ENCODE results near the gene MACROH2A2. TPM values are rescaled to one million over a fixed set of nuclear protein-coding genes. Genes with fewer than 3 reads are reported as not detected.

Gene MACROH2A2
- total and polyA plus RNA-seq, 2 of the 4 experiments (the other 2 are of a cell fraction): 16.1 to 17.4 TPM

DNA sequence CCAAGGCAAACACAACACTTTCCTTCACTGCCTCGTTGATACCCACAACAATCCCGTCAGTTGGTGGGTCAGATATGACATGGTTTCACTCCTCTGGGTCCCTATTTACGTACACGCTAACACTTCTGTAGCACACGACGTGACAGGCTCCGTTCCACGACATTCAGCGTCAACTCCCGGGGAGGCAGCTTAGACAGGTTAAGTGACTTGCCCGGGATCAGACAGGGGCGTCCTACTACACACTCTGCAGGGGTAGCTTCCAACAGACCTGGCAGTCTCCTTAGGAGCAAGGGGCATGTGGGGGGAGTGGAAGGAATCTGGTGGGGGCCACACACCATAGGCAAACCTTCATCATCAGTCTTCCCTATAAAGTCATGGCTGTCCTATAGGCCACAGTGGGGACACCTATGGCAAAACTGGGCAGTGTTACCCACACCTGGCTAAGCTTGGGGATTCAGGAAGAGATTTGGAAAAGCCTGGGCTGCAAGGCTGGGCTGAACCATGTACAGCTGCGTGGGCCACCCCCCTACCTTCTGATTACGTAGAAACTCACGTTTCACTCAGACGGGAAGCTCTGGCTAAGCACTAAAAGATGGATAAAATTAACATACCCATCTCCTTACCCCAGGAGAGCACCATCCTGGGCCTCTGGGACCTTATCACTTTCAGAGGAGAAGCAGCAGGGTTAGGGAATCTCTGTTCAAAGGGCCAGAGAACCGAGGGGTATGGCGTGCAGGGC is 91.9 kb downstream of the MACROH2A2 start:
- no peak overlapping the region for H3K4me3 ChIP-seq (ENCODE audit: insufficient read depth, low read depth, low read length)
- DNase-seq: no peak
- no peak overlapping the region for H2BK120ac ChIP-seq (ENCODE audit: low read depth, low read length)
- no peak overlapping the region for H3K4ac ChIP-seq (ENCODE audit: low read depth, low read length)
- in situ Hi-C loops (cut with MboI; ENCODE audit: low sequenced_read_pairs): no loop called here
- no peak overlapping the region for H3K27ac ChIP-seq (ENCODE audit: insufficient read depth, low read length)
- H2AK9ac ChIP-seq (replicated peaks; ENCODE audit: low read depth, low read length, poor library complexity): no peak overlapping the region
- BruUV-seq (replicated peaks): no TSS peak
- H2AFZ ChIP-seq (replicated peaks; ENCODE audit: low read length, poor library complexity): no peak overlapping the region
- H3K36me3 ChIP-seq (ENCODE audit: control insufficient read depth, insufficient read depth, low read length): peaks cover 14% of the 10 kb centered on the region
- no peaks in the 10 kb centered on the region for H3K27me3 ChIP-seq (ENCODE audit: control insufficient read depth, insufficient read depth, low read length)
- H4K5ac ChIP-seq (ENCODE audit: low read depth, low read length): no peak overlapping the region
- peak overlapping the region in 1 of 2 experiments; percentile 6; a peak in 2 of 4 replicates for H4K8ac ChIP-seq (ENCODE audit: low read depth in 2 of 2, low read length in 2 of 2)
- ATAC-seq (ENCODE audit: low read depth): no peak
- H3K9ac ChIP-seq (ENCODE audit: low read depth, low read length): peak overlapping the region; percentile 40; the same call in 1 of the 2 replicates
- H3K18ac ChIP-seq (ENCODE audit: low read depth, low read length): no peak overlapping the region
- no peak overlapping the region; the same call in 1 of the 2 replicates for H3K14ac ChIP-seq (replicated peaks; ENCODE audit: low read depth, low read length)
- H3K4me2 ChIP-seq (ENCODE audit: low read depth, low read length): peak overlapping the region; percentile 63; the same call in 1 of the 2 replicates
- no peak overlapping the region for H4K91ac ChIP-seq (ENCODE audit: insufficient read depth, low read depth, low read length)
- H3K56ac ChIP-seq (ENCODE audit: extremely low read depth, insufficient read depth, low read length): no peak overlapping the region
- H3K9me3 ChIP-seq (ENCODE audit: control insufficient read depth, insufficient read depth, low read length): no peaks in the 10 kb centered on the region
- peaks cover 11% of the 10 kb centered on the region for H3K4me1 ChIP-seq (ENCODE audit: control insufficient read depth, insufficient read depth, low read length)
- ChIA-PET POLR2A (ENCODE audit: unreplicated experiment) (no interaction called here), CTCF (interaction anchor here (0.9 to 1.6 kb wide), 2 partner anchors 10 to 29 kb away, joined by 3 to 6 read pairs; no protein-coding TSS in a partner anchor)
- peak overlapping the region; percentile 19; the same call in 1 of the 2 replicates for H3K23ac ChIP-seq (ENCODE audit: low read depth, low read length)
- peaks cover 42% of the 10 kb centered on the region for H4K20me1 ChIP-seq (ENCODE audit: insufficient read depth, low read length)
- dilution Hi-C loops (cut with HindIII; ENCODE audit: low sequenced_read_pairs, unreplicated experiment): no loop called here
- H2AK5ac ChIP-seq (ENCODE audit: low read depth, low read length): 0 out of 2 replicates have a peak overlapping the region, but pooled peaks have one; percentile 50
- H2BK5ac ChIP-seq (ENCODE audit: low read depth, low read length, poor library complexity, severe bottlenecking): no peak overlapping the region
- H2BK20ac ChIP-seq (ENCODE audit: low read depth, low read length): no peak overlapping the region
- H3K79me1 ChIP-seq (ENCODE audit: low read depth in 1 of 2, low read length in 2 of 2): peaks cover 32 to 54% of the 10 kb centered on the region in 2 experiments
- H3K9me1 ChIP-seq (ENCODE audit: insufficient read depth, low read length): peaks cover 13% of the 10 kb centered on the region; the same call in 1 of the 2 replicates
- intact Hi-C loops (cut with micrococcal nuclease): loop anchor here (10.0 kb wide), 2 partner anchors 170 to 340 kb away; partner anchors contain the start of gene COL13A1
- H2BK15ac ChIP-seq (ENCODE audit: low read depth, low read length): no peak overlapping the region
- 94% methylated on average over 10 of the region's 18 CpGs; no CpG with 5 or more reads in 1 of the 2 experiments for WGBS, 2 experiments (ENCODE audit: extremely low coverage in 2 of 2, insufficient read length in 1 of 2)
- no peak for TF ChIP-seq POLR2A (IDR thresholded peaks at IDR 0.05; ENCODE audit: low read depth, low read length)
- TF ChIP-seq RFX5 (IDR thresholded peaks at IDR 0.05; ENCODE audit: low read depth, low read length): no peak
- no peak for TF ChIP-seq SMC3 (IDR thresholded peaks at IDR 0.05; ENCODE audit: low read depth, low read length)
- TF ChIP-seq MAFK (IDR thresholded peaks at IDR 0.05; ENCODE audit: low read depth, low read length): no peak
- TF ChIP-seq BHLHE40 (IDR thresholded peaks at IDR 0.05; ENCODE audit: low read depth, low read length): no peak
- no peak for TF ChIP-seq MXI1 (IDR thresholded peaks at IDR 0.05; ENCODE audit: borderline replicate concordance, low read depth, low read length)
- no peak for TF ChIP-seq FOS (IDR thresholded peaks at IDR 0.05; ENCODE audit: low read depth, low read length)
- TF ChIP-seq CEBPB (IDR thresholded peaks at IDR 0.05; ENCODE audit: low read depth, low read length): no peak
- no peak for TF ChIP-seq NFE2L2 (IDR thresholded peaks at IDR 0.05; ENCODE audit: low read depth, low read length)
- no peak for TF ChIP-seq RCOR1 (IDR thresholded peaks at IDR 0.05; ENCODE audit: insufficient replicate concordance, low read length)
- TF ChIP-seq, protein P1, sequence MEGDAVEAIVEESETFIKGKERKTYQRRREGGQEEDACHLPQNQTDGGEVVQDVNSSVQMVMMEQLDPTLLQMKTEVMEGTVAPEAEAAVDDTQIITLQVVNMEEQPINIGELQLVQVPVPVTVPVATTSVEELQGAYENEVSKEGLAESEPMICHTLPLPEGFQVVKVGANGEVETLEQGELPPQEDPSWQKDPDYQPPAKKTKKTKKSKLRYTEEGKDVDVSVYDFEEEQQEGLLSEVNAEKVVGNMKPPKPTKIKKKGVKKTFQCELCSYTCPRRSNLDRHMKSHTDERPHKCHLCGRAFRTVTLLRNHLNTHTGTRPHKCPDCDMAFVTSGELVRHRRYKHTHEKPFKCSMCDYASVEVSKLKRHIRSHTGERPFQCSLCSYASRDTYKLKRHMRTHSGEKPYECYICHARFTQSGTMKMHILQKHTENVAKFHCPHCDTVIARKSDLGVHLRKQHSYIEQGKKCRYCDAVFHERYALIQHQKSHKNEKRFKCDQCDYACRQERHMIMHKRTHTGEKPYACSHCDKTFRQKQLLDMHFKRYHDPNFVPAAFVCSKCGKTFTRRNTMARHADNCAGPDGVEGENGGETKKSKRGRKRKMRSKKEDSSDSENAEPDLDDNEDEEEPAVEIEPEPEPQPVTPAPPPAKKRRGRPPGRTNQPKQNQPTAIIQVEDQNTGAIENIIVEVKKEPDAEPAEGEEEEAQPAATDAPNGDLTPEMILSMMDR (conservative IDR thresholded peaks at IDR 0.05; ENCODE audit: low read depth, low read length): no peak
- TF ChIP-seq MAZ (IDR thresholded peaks at IDR 0.05; ENCODE audit: borderline replicate concordance, low read depth, low read length): no peak
- TF ChIP-seq, protein P2, sequence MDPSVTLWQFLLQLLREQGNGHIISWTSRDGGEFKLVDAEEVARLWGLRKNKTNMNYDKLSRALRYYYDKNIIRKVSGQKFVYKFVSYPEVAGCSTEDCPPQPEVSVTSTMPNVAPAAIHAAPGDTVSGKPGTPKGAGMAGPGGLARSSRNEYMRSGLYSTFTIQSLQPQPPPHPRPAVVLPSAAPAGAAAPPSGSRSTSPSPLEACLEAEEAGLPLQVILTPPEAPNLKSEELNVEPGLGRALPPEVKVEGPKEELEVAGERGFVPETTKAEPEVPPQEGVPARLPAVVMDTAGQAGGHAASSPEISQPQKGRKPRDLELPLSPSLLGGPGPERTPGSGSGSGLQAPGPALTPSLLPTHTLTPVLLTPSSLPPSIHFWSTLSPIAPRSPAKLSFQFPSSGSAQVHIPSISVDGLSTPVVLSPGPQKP (IDR thresholded peaks at IDR 0.05; ENCODE audit: borderline replicate concordance, low read depth, low read length): no peak
- no peak for TF ChIP-seq CHD1 (IDR thresholded peaks at IDR 0.05; ENCODE audit: low read depth, low read length)
